ENCODE results near the gene RHBG. TPM values are rescaled to one million over a fixed set of nuclear protein-coding genes. Genes with fewer than 3 reads are reported as not detected.

The RHBG gene
- total and polyA plus RNA-seq, 7 donors: not detected

GRCh38 chr1:156383023-156383422, 14.0 kb downstream of the RHBG start:
- H3K4me1 ChIP-seq: no peaks in the 10 kb centered on the region
- ATAC-seq: peak; percentile 65 to 87 (median 86)
- peaks cover 0 to 13% (median 3%) of the 10 kb centered on the region in 3 donors for H3K27me3 ChIP-seq (ENCODE audit: insufficient read depth in 3 of 3, low read length in 2 of 3)
- no peaks in the 10 kb centered on the region for H3K36me3 ChIP-seq (ENCODE audit: insufficient read depth in 1 of 2, low read depth in 1 of 2)
- H3K9me3 ChIP-seq: no peaks in the 10 kb centered on the region
- TF ChIP-seq, protein P1, sequence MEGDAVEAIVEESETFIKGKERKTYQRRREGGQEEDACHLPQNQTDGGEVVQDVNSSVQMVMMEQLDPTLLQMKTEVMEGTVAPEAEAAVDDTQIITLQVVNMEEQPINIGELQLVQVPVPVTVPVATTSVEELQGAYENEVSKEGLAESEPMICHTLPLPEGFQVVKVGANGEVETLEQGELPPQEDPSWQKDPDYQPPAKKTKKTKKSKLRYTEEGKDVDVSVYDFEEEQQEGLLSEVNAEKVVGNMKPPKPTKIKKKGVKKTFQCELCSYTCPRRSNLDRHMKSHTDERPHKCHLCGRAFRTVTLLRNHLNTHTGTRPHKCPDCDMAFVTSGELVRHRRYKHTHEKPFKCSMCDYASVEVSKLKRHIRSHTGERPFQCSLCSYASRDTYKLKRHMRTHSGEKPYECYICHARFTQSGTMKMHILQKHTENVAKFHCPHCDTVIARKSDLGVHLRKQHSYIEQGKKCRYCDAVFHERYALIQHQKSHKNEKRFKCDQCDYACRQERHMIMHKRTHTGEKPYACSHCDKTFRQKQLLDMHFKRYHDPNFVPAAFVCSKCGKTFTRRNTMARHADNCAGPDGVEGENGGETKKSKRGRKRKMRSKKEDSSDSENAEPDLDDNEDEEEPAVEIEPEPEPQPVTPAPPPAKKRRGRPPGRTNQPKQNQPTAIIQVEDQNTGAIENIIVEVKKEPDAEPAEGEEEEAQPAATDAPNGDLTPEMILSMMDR (IDR thresholded peaks at IDR 0.05): peak; percentile 70
- peak; percentile 53 to 73 for DNase-seq
- no peak overlapping the region for H3K4me3 ChIP-seq
- H3K27ac ChIP-seq: no peak overlapping the region
- WGBS, 3 donors: 52 to 60% (median 59%) methylated on average over 9 of the region's 9 CpGs
- intact Hi-C loops (cut with DNase I): no loop called here

DNA sequence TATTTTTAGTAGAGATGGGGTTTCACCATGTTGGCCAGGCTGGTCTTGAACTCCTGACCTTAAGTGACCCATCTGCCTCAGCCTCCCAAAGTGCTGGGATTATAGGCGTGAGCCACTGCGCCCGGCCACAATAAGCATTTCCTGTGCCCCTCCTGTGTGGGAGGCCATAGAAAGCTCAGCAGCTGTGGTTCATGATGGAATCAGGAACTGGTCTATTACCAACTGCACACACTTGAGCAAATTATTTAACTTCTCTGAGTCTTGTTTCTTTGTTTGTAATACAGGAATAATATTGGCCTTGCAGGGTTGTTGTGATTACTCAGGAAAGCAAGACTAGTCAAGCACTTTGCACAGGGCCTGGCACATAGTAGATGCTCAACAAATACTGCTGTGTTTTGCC, 15.0 kb downstream of the RHBG start:
- no peaks in the 10 kb centered on the region for H3K9me3 ChIP-seq
- H3K4me1 ChIP-seq: no peaks in the 10 kb centered on the region
- H3K27me3 ChIP-seq (ENCODE audit: insufficient read depth in 3 of 3, low read length in 2 of 3): peaks cover 0 to 23% (median 6%) of the 10 kb centered on the region in 3 donors
- no peak for ATAC-seq
- DNase-seq: no peak
- intact Hi-C loops (cut with DNase I): no loop called here
- H3K4me3 ChIP-seq: no peak overlapping the region
- TF ChIP-seq, protein P1 (IDR thresholded peaks at IDR 0.05): no peak
- no peaks in the 10 kb centered on the region for H3K36me3 ChIP-seq (ENCODE audit: insufficient read depth in 1 of 2, low read depth in 1 of 2)
- 75 to 89% (median 79%) methylated on average over 3 of the region's 3 CpGs for WGBS, 3 donors
- H3K27ac ChIP-seq: no peak overlapping the region

GRCh38 chr1:156384658-156385057, 15.6 kb downstream of the RHBG start:
- 88 to 97% (median 92%) methylated on average over 5 of the region's 5 CpGs for WGBS, 3 donors
- Histone ChIP-seq H3K4me3 (no peak overlapping the region), H3K27me3 (ENCODE audit: insufficient read depth in 3 of 3, low read length in 2 of 3) (peaks cover 0 to 23% (median 6%) of the 10 kb centered on the region in 3 donors), H3K9me3 (no peaks in the 10 kb centered on the region), H3K4me1 (no peaks in the 10 kb centered on the region), H3K36me3 (ENCODE audit: insufficient read depth in 1 of 2, low read depth in 1 of 2) (no peaks in the 10 kb centered on the region), H3K27ac (no peak overlapping the region)
- ATAC-seq (no peak), DNase-seq (no peak)
- TF ChIP-seq, protein P1 (IDR thresholded peaks at IDR 0.05): no peak
- intact Hi-C loops (cut with DNase I): loop anchor here (1.0 to 5.0 kb wide), 3 partner anchors 60 to 223 kb away; no protein-coding TSS in a partner anchor

DNA sequence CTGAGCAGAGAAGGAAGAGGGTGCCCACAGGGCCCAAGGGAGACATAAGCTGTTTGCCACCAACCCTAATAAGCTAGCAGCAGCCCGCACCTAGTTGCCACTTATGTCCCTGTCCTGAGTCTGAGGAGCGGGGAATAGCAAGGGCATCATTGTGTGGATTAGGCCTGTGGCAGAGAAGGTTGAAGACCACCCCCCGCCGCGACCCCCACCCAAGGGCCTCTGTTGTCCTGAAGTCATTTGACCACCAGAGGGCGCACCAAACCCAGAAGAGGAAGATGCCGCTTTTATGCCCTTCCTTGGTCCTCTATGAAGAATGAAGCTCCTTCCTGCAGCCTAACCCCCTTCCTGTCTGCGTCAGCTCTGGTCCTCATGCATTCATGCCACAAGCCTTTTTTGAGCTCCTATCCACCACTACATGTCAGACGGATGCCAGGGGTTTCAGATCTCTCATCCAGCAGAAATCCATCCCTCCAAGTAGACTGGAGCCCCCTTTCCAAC, 16.6 kb downstream of the RHBG start:
- Histone ChIP-seq H3K36me3 (ENCODE audit: insufficient read depth in 1 of 2, low read depth in 1 of 2) (no peaks in the 10 kb centered on the region), H3K4me1 (no peaks in the 10 kb centered on the region), H3K27me3 (ENCODE audit: insufficient read depth in 3 of 3, low read length in 2 of 3) (peaks cover 0 to 31% (median 6%) of the 10 kb centered on the region in 3 donors), H3K27ac (no peak overlapping the region), H3K9me3 (no peaks in the 10 kb centered on the region), H3K4me3 (no peak overlapping the region)
- TF ChIP-seq, protein P1 (IDR thresholded peaks at IDR 0.05): peak; percentile 89
- intact Hi-C loops (cut with DNase I): loop anchor here (1.0 to 5.0 kb wide), 3 partner anchors 59 to 222 kb away; no protein-coding TSS in a partner anchor
- DNase-seq (peak; percentile 39 to 72), ATAC-seq (peak; percentile 47 to 85 (median 74))
- 10 to 15% (median 13%) methylated on average over 9 of the region's 9 CpGs for WGBS, 3 donors

All from psoas muscle (tissue), 8 donors.